ENCODE results near the gene KDM4C. TPM values are rescaled to one million over a fixed set of nuclear protein-coding genes. Genes with fewer than 3 reads are reported as not detected.

Gene KDM4C
- total RNA-seq, 1 donor from 2014 or later, result 39.8 TPM

GRCh38 chr9:6986141-6986815 is 228.5 kb downstream of the KDM4C start:
- Histone ChIP-seq H3K4me1 (no peaks in the 10 kb centered on the region), H3K4me3 (no peak overlapping the region), H3K9me3 (no peaks in the 10 kb centered on the region), H3K27ac (no peak overlapping the region), H3K27me3 (ENCODE audit: low read depth) (no peaks in the 10 kb centered on the region), H3K36me3 (peaks cover 65% of the 10 kb centered on the region)
- no peak for TF ChIP-seq CTCF (IDR thresholded peaks at IDR 0.05)
- DNase-seq, result no peak
- ATAC-seq, result no peak
- intact Hi-C loops (cut with DNase I), result no loop called here

GRCh38 chr9:6987381-6987780 is 229.6 kb downstream of the KDM4C start:
- Histone ChIP-seq H3K27ac (no peak overlapping the region), H3K36me3 (peaks cover 74% of the 10 kb centered on the region), H3K4me3 (no peak overlapping the region), H3K4me1 (no peaks in the 10 kb centered on the region), H3K27me3 (ENCODE audit: low read depth) (no peaks in the 10 kb centered on the region), H3K9me3 (no peaks in the 10 kb centered on the region)
- ATAC-seq (no peak), DNase-seq (no peak)
- no peak for TF ChIP-seq CTCF (IDR thresholded peaks at IDR 0.05)
- intact Hi-C loops (cut with DNase I), result no loop called here

GRCh38 chr9:6991418-6991817 is 233.6 kb downstream of the KDM4C start:
- no peak for DNase-seq
- H3K27me3 ChIP-seq (ENCODE audit: low read depth), result no peaks in the 10 kb centered on the region
- no peaks in the 10 kb centered on the region for H3K4me1 ChIP-seq
- H3K36me3 ChIP-seq, result peaks cover 68% of the 10 kb centered on the region
- intact Hi-C loops (cut with DNase I), result no loop called here
- H3K4me3 ChIP-seq, result no peak overlapping the region
- no peaks in the 10 kb centered on the region for H3K9me3 ChIP-seq
- no peak overlapping the region for H3K27ac ChIP-seq
- TF ChIP-seq CTCF (IDR thresholded peaks at IDR 0.05), result no peak
- ATAC-seq, result no peak

GRCh38 chr9:6996061-6996854 is 238.5 kb downstream of the KDM4C start:
- Histone ChIP-seq H3K36me3 (peaks cover 50% of the 10 kb centered on the region), H3K27ac (no peak overlapping the region), H3K4me1 (no peaks in the 10 kb centered on the region), H3K27me3 (ENCODE audit: low read depth) (no peaks in the 10 kb centered on the region), H3K4me3 (no peak overlapping the region), H3K9me3 (no peaks in the 10 kb centered on the region)
- no peak for TF ChIP-seq CTCF (IDR thresholded peaks at IDR 0.05)
- DNase-seq (no peak), ATAC-seq (no peak)
- intact Hi-C loops (cut with DNase I), result no loop called here

GRCh38 chr9:6997330-6997729 is 239.6 kb downstream of the KDM4C start:
- Histone ChIP-seq H3K36me3 (peaks cover 42% of the 10 kb centered on the region), H3K4me3 (no peak overlapping the region), H3K27ac (no peak overlapping the region), H3K4me1 (no peaks in the 10 kb centered on the region), H3K27me3 (ENCODE audit: low read depth) (no peaks in the 10 kb centered on the region), H3K9me3 (no peaks in the 10 kb centered on the region)
- intact Hi-C loops (cut with DNase I), result no loop called here
- TF ChIP-seq CTCF (IDR thresholded peaks at IDR 0.05), result no peak
- DNase-seq (no peak), ATAC-seq (no peak)
